Epithelial cell of proximal tubule (primary cell): ENCODE data around the gene H6PD. TPM values are rescaled to one million over a fixed set of nuclear protein-coding genes. Genes with fewer than 3 reads are reported as not detected.

Source experiments
- DNase-seq: peaks from one replicate; pipeline ENCODE4 v3.0.0-alpha.2; 2011; ENCODE audit warnings: low read depth
- H3K4me3 ChIP-seq: 2 replicates; pipeline ENCODE4 v1.5.1; 2011; ENCODE audit warnings: low read depth, mild to moderate bottlenecking, low read length
- total RNA-seq: library from RNA; depleted of rRNA; stranded (reverse); fragments of >200 nt; gene quantifications from 2 replicates; pipeline ENCODE4 v1.2.3, GENCODE V29; 2015
- TF ChIP-seq, protein P1 (sequence below): conservative IDR thresholded peaks from 2 replicates; pipeline ENCODE4 v1.5.1; 2012; ENCODE audit warnings: low read depth, mild to moderate bottlenecking, low read length

The H6PD gene
- total RNA-seq, 1 donor from 2014 or later = 10.7 TPM

DNA sequence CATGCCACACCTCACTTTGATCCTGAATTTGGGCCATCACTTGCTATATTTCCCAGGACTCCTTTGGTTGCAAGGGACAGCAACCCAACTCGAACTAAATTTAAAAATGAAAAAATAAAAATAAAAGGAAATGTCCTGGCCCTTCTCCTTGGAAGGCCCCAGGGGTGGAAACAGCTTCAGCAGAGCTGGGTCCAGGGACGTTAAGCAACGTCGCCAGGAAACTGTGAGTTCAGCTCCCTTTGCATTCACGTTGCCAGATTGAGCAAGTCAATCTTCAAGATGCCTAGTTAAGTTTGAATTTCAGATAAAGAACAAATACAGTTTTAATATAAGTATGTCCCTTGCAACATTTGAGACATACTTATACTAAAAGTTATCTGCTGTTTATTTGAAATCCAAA lies 43.5 kb downstream of the H6PD start:
- TF ChIP-seq, protein P1, sequence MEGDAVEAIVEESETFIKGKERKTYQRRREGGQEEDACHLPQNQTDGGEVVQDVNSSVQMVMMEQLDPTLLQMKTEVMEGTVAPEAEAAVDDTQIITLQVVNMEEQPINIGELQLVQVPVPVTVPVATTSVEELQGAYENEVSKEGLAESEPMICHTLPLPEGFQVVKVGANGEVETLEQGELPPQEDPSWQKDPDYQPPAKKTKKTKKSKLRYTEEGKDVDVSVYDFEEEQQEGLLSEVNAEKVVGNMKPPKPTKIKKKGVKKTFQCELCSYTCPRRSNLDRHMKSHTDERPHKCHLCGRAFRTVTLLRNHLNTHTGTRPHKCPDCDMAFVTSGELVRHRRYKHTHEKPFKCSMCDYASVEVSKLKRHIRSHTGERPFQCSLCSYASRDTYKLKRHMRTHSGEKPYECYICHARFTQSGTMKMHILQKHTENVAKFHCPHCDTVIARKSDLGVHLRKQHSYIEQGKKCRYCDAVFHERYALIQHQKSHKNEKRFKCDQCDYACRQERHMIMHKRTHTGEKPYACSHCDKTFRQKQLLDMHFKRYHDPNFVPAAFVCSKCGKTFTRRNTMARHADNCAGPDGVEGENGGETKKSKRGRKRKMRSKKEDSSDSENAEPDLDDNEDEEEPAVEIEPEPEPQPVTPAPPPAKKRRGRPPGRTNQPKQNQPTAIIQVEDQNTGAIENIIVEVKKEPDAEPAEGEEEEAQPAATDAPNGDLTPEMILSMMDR = no peak
- DNase-seq = no peak
- H3K4me3 ChIP-seq = no peak overlapping the region

GRCh38 chr1:9278585-9279153 lies 44.1 kb downstream of the H6PD start:
- TF ChIP-seq, protein P1 = no peak
- H3K4me3 ChIP-seq = no peak overlapping the region
- DNase-seq = no peak

DNA sequence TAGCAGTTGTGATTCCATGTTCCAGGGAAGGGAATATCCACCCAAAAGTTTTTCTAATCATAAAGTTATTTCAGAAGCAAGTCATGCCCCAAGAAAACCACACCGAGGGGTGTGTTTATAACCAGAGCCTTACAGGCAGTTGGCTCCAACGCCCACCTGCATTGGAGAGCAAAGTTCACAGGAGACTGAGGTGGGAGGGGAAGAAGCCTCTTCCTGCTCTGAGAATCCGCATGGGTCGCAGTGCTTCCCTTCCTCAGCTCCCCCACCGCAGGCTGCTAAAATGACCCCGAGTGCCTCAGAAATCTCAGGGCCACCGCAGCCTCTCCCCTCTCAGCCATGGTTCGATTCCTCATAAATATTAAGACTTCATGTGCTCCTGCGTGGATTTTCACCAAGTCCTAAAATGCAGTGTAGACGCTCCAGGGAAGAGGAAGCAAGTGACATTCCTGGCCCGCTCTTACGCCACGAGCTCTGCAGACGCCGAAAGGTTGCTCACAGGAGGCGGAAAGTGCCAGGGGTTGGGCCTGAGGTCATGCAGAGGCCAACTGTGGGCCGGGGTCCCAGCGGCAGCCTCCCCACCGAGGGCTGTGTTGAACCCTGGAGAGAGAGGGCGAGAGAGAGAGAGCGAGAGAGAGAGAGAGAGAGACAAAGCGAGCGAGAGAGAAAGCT lies 44.7 kb downstream of the H6PD start:
- DNase-seq = no peak
- TF ChIP-seq, protein P1 = no peak
- H3K4me3 ChIP-seq = no peak overlapping the region

DNA sequence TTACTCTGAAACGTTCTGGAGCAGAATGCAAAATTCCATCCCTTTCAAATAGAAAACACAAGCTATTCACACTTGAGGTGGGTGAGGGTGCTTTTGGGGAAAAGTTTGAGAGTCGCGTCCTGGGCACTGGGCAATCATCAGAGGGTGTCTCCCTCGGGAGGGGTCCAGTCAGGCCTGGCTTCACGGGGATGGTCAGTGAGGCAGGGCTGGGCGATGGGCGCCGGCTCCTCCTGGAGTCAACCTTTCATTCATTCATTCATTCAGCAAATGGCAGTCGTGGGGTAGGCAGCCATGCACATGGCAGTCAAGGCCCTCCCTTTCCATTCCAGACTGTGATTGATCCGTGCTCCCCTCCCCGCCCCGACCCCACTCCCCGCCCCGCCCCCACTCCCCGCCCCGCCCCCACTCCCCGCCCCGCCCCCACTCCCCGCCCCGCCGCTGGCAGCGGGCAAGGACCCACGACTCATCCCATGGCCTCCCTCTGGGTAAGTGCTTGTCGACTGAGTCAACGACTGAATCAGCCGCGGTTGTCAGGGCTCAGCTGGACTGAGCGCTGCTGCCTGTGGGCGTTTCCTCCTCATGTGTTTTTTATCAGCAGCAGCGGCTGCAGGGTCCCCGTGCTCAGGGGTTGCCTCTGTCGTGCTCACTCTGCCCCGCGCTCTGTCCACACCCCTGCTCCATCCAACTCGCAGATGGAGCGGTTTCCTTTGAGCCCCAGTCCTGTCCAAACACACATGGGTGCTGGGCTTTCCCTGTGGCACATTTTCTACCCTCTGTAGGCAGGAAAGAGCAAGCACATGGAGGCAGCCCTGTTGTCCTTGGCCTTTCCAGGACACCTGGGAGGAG lies 45.7 kb downstream of the H6PD start:
- peak overlapping the region; percentile 2 for H3K4me3 ChIP-seq
- TF ChIP-seq, protein P1 = no peak
- no peak for DNase-seq

GRCh38 chr1:9281071-9281827 lies 46.7 kb downstream of the H6PD start:
- no peak overlapping the region for H3K4me3 ChIP-seq
- no peak for DNase-seq
- TF ChIP-seq, protein P1 = no peak

- no peak overlapping the region for H3K4me3 ChIP-seq
- TF ChIP-seq, protein P1 = no peak
- no peak for DNase-seq
Measured at GRCh38 chr1:9281908-9282695, 47.5 kb downstream of the H6PD start.
